Chondrocyte (in vitro differentiated cells): ENCODE measurements around the gene LRRC7. TPM values are rescaled to one million over a fixed set of nuclear protein-coding genes. Genes with fewer than 3 reads are reported as not detected.

Experiments
- DNase-seq: peaks from one replicate; pipeline ENCODE4 v3.0.0; 2021; ENCODE audit warnings: mixed read lengths, low spot score
- H3K27ac Mint-ChIP-seq: one replicate; pipeline ENCODE4 v1.8.0; 2021; ENCODE audit warnings: mild to moderate bottlenecking, moderate library complexity, mixed read lengths; ENCODE audit not compliant: unreplicated experiment
- H3K27me3 Mint-ChIP-seq: 2 replicates; pipeline ENCODE4 v1.8.0; 2021; ENCODE audit warnings: low read depth, mixed read lengths
- H3K36me3 Mint-ChIP-seq: 2 replicates; pipeline ENCODE4 v1.8.0; 2021; ENCODE audit warnings: low read depth, mixed read lengths
- H3K4me1 Mint-ChIP-seq: 2 replicates; pipeline ENCODE4 v1.8.0; 2021; ENCODE audit warnings: low read depth, mild to moderate bottlenecking, mixed read lengths
- H3K4me3 Mint-ChIP-seq: one replicate; pipeline ENCODE4 v1.8.0; 2021; ENCODE audit warnings: mild to moderate bottlenecking, moderate library complexity, mixed read lengths; ENCODE audit not compliant: unreplicated experiment
- H3K9me3 Mint-ChIP-seq: 2 replicates; pipeline ENCODE4 v1.8.0; 2021; ENCODE audit warnings: low read depth, mixed read lengths
- total RNA-seq: library from RNA; stranded (reverse); gene quantifications from 3 replicates; pipeline ENCODE4 v1.2.1, GENCODE V29; 2021
- TF ChIP-seq, protein P1 (sequence below): fragments of 200-600 bp; sonication (generic); IDR thresholded peaks from 2 replicates; pipeline ENCODE4 v1.5.0; 2021; ENCODE audit warnings: antibody characterized with exemption, mild to moderate bottlenecking, moderate library complexity

LRRC7 gene
- total RNA-seq, 1 donor from 2014 or later, result not detected

GRCh38 chr1:69524015-69524414, 43.7 kb upstream of the LRRC7 start:
- Mint-ChIP-seq H3K36me3 (no peaks in the 10 kb centered on the region), H3K9me3 (no peaks in the 10 kb centered on the region), H3K27me3 (peaks cover 4% of the 10 kb centered on the region), H3K27ac (no peak overlapping the region), H3K4me3 (no peak overlapping the region), H3K4me1 (peaks cover 4% of the 10 kb centered on the region)
- TF ChIP-seq, protein P1, sequence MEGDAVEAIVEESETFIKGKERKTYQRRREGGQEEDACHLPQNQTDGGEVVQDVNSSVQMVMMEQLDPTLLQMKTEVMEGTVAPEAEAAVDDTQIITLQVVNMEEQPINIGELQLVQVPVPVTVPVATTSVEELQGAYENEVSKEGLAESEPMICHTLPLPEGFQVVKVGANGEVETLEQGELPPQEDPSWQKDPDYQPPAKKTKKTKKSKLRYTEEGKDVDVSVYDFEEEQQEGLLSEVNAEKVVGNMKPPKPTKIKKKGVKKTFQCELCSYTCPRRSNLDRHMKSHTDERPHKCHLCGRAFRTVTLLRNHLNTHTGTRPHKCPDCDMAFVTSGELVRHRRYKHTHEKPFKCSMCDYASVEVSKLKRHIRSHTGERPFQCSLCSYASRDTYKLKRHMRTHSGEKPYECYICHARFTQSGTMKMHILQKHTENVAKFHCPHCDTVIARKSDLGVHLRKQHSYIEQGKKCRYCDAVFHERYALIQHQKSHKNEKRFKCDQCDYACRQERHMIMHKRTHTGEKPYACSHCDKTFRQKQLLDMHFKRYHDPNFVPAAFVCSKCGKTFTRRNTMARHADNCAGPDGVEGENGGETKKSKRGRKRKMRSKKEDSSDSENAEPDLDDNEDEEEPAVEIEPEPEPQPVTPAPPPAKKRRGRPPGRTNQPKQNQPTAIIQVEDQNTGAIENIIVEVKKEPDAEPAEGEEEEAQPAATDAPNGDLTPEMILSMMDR, result no peak
- no peak for DNase-seq

DNA sequence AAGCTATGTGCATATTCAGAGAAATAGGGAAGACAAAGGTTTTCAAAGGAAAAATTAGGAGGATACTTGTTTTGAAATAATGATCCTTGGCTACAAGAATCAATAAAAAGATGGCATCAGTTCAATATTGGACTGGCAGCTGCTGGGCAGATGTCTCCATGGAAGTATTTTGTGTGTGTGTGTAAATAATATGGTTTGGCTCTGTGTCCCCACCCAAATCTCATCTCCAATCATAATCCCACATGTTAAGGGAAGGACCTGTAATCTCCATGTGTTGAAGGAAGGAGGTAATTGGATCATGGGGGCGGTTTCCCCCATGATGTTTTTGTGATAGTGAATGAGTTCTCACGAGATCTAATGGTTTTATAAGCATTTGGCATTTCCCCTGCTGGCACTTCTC, 40.4 kb upstream of the LRRC7 start:
- no peaks in the 10 kb centered on the region for H3K9me3 Mint-ChIP-seq

DNA sequence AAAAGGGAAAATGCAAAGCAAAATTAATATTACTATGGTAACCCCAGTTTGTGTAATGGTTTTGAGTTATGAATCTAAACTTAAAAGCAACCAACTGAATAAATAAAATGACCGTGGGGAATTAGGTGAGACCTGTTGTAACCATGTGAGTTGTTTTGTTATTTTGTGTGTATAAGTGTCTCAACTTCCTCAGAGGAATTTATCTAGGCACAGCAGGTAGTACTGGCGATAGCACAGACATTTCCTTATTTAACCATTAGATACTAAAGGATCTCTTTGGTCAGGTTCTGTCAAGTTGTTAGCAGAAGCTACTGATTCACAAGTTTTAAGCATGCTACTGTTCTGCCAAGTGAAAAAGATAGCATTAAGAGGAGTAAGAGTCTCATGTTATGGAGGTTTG, 39.3 kb upstream of the LRRC7 start:
- TF ChIP-seq, protein P1, result no peak
- Mint-ChIP-seq H3K4me3 (no peak overlapping the region), H3K27ac (no peak overlapping the region), H3K36me3 (no peaks in the 10 kb centered on the region), H3K9me3 (no peaks in the 10 kb centered on the region), H3K4me1 (no peaks in the 10 kb centered on the region), H3K27me3 (peaks cover 4% of the 10 kb centered on the region)
- no peak for DNase-seq

More for the DNA sequence above, 40.4 kb upstream of the LRRC7 start:
- peaks cover 4% of the 10 kb centered on the region for H3K27me3 Mint-ChIP-seq
- H3K4me3 Mint-ChIP-seq, result no peak overlapping the region
- DNase-seq, result no peak
- peaks cover 4% of the 10 kb centered on the region for H3K4me1 Mint-ChIP-seq
- TF ChIP-seq, protein P1, result no peak
- H3K27ac Mint-ChIP-seq, result no peak overlapping the region
- no peaks in the 10 kb centered on the region for H3K36me3 Mint-ChIP-seq

- peaks cover under 1% of the 10 kb centered on the region for H3K27me3 Mint-ChIP-seq
- H3K4me3 Mint-ChIP-seq, result no peak overlapping the region
- TF ChIP-seq, protein P1, result no peak
- no peak overlapping the region for H3K27ac Mint-ChIP-seq
- no peaks in the 10 kb centered on the region for H3K36me3 Mint-ChIP-seq
- H3K9me3 Mint-ChIP-seq, result peaks cover 2% of the 10 kb centered on the region
- DNase-seq, result no peak
- H3K4me1 Mint-ChIP-seq, result no peaks in the 10 kb centered on the region
These were observed 34.4 kb upstream of the LRRC7 start for GRCh38 chr1:69533343-69533742.

DNA sequence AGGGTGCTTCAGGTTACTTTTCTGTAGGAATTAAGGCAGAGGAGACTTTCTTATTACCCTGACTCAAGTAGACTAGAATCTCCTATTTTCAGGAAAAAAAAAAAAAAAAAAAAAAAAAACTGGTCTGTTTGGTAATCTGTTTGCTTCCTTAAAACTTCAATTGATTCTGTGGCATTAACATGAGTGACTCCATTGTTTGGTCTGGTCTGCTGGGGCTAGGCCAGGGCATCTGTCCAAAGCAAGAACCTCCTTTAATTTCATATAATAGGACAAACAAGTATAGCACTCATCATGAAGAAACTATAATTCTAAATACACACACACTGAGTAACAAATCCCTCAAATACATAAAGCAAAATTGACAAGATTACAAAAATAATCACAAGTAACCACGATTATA, 32.9 kb upstream of the LRRC7 start:
- Mint-ChIP-seq H3K4me1 (no peaks in the 10 kb centered on the region), H3K36me3 (no peaks in the 10 kb centered on the region), H3K4me3 (no peak overlapping the region), H3K27ac (no peak overlapping the region), H3K27me3 (peaks cover 7% of the 10 kb centered on the region), H3K9me3 (peaks cover 2% of the 10 kb centered on the region)
- no peak for DNase-seq
- TF ChIP-seq, protein P1, result no peak
